ENCODE data around the gene BIRC5.

Gene BIRC5

GRCh38 chr17:78258323-78259191 lies 44.5 kb downstream of the BIRC5 start:
- DNase-seq = no peak

GRCh38 chr17:78259192-78259554 lies 45.1 kb downstream of the BIRC5 start:
- no peak for DNase-seq

- no peak for DNase-seq
Observed at GRCh38 chr17:78263063-78263735, 49.1 kb downstream of the BIRC5 start.

DNA sequence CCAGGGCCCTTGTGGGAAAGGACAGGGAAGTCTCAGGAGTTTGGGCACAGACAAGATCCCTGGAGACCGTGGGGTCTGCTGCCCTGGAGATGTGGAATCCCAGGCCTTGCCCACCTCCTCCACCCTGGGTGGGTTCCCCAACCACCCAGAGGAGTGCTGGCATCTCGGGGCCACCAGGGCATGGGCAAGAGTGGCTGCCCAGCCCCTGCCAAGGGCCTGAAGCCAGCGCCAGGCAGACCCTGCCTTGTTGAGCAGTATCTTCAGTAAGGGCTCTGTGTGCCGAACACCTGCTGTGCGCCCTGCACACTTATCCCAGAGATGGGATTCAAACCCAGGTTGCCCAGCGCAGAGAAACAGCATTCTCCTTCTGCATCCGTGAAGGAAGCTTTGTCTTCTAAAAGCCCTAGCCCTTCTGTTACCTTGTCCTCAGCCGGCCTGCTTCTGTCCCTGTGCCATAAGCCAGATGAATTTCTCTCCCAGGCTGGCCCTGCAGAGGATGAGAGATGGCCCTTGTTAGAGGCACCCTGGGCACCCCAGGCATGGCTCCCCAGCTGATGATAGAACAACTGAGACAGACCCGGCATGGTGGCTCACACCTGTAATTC lies 49.8 kb downstream of the BIRC5 start:
- DNase-seq = no peak

DNA sequence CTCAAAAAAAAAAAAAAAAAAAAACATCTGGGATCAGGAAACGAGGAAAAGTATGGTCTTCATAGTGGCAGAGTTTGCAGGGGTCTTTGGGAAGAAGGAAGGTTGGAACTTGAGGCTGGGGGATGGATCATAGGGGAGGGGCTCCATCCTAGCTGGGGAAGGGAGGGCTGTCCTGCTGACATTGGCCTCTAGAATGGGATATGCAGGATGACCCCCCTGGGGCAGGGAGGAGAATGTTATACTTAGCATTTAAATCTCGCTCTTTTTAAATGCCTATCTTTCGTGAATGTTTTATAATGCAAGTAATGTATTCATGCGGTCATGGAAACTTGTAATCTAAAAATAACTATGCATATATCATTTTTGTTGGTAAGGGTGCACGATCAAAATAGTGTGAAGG lies 50.5 kb downstream of the BIRC5 start:
- DNase-seq = no peak

DNA sequence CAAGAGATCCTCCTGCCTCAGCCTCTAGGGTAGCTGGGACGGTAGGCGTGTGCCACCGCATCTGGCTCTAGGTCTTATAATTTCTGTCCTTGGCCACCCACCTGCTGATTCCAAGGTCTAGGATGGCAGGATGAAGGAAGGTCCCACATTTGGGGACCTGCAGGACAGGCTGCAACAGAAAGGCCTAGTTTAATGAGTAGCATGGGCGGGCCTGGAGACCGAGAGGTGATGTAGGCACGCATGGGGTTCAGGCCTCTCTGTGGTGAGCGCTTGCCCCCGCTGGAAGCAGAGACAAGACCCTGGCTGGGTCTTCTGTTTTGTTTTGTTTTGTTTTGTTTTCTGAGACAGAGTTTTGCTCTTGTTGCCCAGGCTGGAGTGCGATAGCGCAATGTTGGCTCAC lies 51.1 kb downstream of the BIRC5 start:
- no peak for DNase-seq

- DNase-seq = no peak
Observed at GRCh38 chr17:78266231-78266631, 52.2 kb downstream of the BIRC5 start.

DNA sequence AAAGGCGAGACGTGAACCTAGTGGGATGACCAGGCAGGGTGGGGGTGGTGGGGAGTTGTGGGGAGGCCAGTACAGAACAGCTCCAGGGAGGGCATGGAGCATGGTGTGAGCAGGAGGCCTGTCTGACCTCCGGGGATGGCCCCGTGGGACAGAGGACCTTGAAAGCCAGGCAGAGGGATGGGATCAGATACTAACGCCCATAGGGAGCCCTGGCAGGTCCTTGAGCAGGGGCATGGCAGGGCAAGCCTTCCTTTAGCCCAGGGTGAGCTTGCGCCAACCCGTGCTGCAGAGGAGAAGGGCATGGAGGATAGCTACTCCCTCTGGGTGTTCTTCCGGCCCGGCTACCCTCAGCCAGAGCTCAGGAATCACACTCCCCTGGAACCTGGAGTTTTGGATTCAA lies 52.7 kb downstream of the BIRC5 start:
- no peak for DNase-seq

- DNase-seq = no peak
Observed at GRCh38 chr17:78267253-78268073, 53.4 kb downstream of the BIRC5 start.

DNA sequence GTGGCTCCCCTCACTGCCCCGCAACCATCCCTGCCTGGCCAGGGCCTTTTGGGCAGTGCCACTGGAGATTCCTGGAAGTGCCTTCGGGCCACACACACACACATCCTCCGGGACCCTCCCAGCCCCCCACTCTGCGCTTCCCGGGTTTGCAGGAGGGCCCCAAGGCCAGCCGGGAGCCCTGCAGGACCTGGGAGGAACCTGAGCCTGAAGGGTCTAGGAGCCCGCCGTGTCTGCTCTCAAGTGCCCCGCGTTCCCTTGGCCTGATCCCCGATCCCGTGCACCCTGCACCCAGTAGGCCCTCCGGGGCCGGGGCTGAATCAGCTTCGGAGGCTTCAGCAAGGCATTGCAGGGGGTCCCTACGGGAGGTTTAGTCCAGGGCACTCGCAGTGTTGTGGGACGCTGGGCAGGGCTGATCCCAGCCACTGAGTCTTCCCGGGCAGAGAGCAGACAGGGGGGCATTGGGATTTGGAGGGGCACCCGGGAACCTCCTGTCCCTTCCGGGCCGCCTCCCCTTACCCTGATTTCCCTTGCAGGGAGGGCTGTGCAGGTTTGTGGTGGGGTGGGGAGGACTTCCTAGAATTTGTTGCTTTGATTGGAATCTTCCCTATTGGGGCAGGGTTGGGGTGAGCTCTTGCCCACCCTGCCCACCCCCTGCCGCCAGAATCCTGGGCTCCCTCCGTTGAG lies 54.3 kb downstream of the BIRC5 start:
- DNase-seq = no peak

DNA sequence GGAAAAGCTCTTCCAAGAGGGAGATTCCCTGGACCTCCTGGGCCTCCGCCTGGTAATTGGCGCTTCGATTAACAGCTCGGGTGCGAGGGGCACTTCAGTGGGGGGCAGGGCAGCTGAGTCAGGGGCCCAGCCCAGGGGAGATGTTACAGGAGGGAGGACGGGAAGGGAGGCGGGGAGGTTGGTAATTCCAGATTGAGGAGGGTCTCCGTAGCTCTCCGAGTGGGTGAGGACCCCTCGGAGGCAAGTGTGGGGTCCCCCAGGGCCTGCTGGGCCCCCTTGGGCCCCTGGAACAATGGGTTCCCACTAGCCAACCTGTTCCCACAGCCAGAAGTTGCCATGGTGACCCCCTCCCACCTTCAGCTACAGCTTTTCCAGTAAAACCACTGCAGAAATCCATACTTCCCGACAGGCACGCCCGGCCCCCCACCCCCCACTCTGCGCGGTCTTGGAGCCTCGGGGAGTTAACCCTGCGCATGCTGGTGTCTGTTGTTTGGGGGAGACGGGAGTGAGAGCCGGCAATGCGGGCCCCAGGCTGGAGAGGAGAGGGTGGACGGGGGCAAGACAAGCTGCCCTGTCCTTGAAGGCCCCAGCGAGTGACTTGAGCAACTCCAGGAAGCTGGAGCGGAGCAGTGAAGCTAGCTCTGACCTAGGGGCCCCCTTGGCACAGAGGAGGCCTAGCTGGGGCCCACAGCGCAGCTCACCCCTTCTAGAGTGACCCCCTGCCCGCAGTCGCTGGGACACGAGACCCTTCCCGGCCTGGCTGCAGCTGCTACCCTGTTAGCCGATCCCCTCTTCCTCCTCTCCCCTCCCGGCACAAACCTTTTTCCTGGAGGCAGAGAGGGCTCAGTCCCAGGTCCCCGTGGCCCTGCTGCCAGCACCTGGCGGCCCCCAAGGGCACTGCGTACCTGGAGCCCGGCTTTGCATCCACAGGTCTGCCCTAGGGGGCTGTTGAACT lies 55.2 kb downstream of the BIRC5 start:
- no peak for DNase-seq

DNA sequence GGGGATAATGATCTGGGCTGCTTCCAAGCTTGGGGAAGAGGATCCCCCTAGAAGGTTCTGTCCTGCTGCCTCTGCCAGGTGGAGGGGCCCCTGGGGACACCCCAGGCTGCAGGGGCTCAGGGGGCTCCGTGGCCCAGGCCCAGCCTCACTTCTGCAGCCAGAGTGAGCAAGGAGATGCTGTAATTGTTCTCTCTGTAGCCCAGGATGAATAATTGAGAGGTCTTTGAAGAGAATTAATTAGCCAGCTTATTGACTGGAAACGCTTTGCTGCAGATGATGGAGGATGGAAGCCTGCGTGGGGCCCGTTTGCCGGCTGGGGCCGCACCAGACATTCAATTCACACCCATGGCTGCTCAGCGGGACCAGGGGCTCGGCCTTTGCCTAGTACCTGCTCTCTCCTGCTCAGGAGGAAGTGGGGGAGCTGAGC lies 55.9 kb downstream of the BIRC5 start:
- no peak for DNase-seq

GRCh38 chr17:78271419-78272170 lies 57.5 kb downstream of the BIRC5 start:
- no peak for DNase-seq

DNA sequence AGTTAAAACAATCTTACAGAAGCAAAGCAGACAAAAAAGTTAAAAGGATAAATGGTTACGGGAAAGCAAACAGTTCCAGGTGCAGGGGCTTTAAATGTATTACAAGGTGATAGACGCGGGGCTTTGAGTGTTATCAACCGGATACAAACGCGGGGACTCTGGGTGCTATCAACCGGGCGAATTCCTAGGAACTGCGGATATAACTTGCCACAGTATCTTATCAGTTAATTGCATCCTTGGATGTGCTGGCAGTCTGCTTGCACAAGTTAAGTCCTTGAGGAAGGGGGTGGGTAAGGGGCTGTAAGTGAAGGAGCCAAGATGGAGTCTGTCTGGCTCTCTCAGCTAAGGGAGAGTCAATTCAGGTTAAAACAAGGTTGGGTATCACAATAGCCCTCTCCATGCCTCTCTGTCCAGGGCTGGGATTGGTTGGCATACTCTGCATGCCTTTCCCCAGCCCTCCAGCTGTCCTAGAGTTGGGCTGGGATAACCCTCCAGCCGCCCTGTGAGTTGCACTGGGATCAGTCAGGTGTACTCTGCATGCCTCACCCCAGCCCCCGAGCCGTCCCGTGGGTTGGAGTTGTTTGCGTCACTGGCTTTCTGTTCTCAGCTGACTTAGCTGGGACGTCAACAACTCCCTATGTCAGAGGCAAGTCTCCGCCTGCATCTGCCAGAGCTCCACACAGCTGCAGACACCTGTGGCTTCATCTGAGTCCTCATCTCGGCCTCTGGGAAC lies 58.3 kb downstream of the BIRC5 start:
- no peak for DNase-seq

DNA sequence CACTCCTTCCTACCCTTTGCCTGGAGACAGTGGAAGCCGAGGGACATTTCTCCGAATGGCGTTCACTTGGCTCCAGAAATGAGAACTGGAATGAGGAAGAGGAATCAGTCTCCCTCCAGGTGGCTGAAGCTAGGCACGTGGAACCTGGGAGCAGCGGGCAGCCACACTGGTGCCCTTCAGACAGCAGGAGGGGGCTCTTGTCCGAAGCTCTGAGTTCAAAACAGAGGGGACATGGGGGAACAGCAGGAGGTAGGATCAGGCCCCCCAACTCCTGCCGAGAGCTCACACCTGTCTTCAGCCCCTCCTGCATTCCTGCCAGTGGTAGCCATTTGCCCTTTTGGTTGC lies 58.8 kb downstream of the BIRC5 start:
- DNase-seq = no peak

DNA sequence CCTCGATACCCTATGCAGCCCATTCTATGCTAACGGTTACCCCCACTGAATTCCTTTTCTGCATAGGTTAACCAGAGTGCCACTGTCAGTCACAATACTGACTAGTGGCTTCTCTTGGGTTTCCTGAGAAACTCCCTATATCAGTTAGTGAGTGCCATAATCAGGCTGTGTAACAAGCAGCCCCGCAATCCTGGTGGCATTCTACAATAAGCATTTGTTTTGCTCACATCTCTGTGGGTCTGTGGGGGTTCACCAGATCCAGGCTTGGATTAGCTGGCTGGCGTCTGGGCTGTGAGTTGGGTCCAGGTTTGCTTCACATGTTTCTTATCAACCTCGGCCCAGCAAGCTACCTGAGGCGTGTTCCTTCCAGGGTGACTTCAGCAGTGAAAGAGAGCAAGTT lies 59.8 kb downstream of the BIRC5 start:
- DNase-seq = no peak
